Stimulated activated CD4-positive, alpha-beta T cell treated with anti-CD3 and anti-CD28 coated beads, Interleukin-4, amount 100 ng/mL, for 24 hours (primary cell): ENCODE measurements around the gene ABCB9.
"Not testable (repeated sequence)": the region's sequence is repeated elsewhere in the genome, so short reads cannot be mapped to it uniquely, and the experiment has no call there.

Source experiments
- DNase-seq: peaks from one replicate; pipeline ENCODE4 v3.0.0-alpha.2; 2020

The ABCB9 gene

DNA sequence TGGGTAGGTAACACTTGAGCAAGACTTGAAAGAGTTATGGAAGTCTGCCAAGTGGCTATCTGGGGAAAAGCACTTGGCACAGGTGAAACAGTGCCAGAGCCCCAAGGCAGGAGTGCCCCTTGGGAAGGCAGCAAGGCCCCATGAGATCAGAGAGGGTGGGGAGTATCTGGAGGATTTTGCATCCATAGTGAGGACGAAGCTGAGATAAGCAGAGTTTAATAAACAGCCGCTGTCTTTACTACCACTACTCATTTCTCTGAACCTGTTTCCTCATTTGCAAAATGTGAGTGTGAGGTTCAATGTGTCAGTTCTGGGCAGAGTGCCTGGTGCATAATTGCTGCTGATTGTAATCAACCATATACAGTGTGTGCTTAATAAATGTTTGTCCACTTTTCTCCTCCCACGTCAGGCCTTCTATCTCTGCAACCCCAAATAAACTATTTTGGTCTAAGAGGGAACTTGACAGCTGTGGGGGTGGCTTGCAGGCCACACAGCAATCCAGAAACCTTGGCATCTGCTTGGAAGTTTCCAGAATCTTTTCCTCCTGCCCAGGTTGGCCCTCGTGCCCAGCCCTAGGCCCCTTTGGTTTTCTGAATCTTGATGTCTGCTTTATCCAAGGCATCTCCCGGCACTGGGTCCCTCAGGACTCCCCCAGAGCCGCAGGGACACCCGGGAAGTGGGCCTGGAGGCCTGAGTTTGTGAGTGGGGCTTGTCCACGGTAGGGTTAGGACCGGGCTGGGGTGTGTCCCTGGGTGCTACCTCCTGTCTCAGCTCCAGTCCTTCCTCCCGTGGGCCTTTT, 4.5 kb downstream of the ABCB9 start:
- no peak for DNase-seq

DNA sequence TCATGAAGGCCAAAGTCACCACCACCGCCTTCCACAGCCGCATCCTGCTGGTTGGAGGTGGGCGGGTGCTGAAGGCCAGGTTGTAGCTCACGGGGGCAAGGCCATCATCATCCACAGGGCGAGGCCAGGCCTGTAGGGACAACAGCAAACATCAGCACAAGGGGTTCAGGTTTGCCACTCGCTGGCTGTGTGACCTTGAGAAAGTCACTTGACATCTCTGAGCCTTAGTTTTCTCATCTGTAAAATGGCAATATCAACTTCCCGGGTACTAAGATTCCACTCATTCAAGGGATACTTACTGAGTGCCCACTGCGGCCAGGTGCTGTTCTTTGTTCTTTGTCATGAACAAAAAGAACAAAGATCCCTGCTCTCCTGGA, 6.1 kb downstream of the ABCB9 start:
- no peak for DNase-seq

DNA sequence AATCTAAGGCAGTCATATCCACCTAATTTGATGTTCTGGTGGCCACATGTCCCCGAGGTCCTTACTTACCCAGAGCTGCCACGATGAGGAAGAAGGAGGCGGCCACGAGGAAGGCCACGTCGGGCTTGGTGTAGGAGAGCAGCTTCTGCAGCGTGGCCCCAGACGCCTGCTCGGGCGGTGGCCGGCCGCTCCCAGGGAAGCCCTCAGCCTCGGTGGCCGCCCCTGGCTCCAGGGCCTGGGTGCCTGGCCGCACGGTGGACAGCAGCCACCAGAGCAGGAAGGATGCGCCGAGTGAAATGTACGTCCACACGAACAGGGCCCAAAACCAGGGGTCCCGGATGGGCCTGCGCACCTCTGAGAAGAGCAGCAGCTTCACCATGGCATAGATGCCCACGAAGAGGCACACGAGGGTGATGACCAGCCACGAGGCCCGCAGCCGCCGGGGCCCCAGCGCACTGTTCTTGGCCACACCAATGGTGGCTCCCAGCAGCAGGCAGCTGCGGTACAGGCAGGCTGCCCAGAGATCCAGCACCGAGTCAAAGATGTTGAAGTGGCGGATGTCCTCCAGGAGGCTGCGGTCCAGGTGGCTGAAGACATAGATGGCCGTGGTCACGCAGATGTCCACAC, 6.6 kb downstream of the ABCB9 start:
- no peak for DNase-seq

DNA sequence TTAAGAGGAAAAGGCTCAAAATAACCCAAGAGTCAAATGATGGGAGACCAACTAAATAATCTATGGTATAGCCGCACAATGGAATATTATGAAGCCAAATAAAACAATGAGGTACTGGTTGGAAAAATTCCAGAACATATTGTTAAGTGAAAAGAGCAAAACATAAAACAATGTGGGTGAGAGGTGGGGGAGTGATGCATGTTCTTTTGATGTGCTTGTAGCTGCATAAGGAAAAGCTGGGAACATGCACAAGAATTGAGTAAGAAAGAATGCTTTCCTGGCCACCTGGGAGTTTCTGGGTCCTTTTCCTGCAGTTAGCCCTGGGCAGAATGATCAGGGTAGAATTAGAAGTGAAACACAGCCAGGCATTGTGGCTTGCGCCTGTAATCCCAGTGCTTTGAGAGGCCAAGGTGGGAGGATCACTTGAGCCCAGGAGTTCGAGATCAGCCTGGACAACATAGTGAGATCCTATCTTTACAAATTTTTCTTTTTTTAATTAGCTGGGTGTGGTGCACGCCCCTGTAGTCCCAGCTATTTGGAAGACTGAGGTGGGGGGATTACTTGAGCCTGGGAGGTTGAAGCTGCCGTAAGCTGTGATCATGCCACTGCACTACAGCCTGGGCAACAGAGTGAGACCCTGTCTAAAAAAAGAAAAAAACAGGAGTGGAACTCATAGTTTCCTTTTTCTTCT, 7.9 kb downstream of the ABCB9 start:
- DNase-seq = no peak

DNA sequence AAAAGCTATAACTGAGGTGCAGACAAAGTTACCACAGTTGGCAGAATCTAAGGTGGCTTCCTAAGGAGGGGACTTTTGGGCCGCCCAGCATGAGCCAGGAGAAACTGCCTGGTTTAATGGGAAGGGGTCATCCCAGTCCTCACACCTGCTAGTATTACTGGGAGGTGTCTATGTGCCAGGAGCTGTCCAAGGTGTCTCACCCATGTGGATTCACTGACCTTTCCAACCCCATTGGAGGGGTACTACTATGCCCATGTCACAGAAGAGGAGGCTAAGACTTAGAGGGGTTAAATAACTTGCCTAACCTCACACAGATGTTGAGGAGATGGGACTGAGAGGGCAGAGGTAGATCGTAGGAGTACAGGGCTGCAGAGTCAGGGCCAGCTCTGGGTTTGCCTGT, 10.2 kb downstream of the ABCB9 start:
- DNase-seq = no peak

DNA sequence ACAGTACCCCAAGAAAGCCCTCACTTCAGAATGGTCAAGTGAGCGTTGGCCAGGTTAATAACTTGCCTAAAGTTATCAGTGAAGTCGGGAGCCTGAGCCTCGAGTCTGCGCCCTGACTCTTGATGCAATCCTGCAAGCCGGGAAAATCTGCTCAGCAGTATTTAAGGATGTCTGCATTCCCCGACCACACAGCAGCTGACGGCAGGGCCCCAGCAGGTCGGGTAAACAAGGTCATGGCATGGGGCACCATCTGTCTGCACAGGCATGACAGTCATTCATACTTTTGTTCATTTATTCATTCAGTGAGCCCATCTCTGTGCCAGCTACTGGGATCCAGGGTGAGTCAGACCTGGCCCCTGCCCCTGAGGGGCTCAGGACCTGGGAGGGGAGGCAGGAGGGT, 11.1 kb downstream of the ABCB9 start:
- no peak for DNase-seq

DNA sequence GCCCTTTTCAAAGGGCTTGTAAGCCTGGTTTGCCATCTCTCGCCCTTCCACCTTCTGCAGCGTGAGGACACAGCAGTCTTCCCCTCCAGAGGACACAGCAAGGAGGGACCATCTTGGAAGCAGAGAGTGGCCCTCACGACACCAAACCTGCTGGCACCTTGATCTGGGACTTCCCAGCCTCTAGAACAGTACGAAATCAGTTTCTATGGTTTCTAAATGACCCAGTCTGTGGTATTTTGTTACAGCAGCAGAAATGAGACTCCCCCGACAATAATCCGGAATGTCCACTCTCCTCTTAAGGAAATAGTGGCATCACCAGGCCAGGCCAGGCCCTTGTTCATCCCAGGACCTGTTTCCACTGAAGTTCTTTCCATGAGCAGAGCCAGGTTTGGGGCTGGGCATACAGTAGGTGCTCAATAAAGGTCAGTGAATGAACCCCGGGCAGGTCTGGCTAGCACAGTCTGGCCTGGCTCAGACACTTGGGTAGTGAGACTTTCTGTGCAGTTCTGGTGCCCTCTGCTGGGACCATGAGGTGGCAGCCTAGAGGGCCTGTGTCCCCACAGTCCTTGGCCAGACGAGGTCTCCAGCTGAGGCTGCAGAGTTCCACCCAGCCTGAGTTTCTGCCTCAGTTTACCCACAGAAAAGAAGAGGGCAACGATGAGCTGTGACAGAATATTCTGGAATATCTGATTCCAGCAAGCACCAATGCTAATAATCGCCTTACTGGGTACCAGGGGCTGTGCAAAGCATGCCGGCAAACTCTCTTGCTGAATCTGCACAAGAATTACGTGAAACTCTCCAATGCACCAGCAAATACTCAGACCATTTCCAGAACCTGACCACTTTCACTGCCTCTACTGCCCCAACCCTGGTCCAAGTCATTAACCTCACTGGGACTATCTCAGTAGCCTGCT, 14.0 kb downstream of the ABCB9 start:
- DNase-seq = peak; percentile 79

- DNase-seq = no peak
These were observed 14.9 kb downstream of the ABCB9 start for GRCh38 chr12:122951406-122951805.

DNA sequence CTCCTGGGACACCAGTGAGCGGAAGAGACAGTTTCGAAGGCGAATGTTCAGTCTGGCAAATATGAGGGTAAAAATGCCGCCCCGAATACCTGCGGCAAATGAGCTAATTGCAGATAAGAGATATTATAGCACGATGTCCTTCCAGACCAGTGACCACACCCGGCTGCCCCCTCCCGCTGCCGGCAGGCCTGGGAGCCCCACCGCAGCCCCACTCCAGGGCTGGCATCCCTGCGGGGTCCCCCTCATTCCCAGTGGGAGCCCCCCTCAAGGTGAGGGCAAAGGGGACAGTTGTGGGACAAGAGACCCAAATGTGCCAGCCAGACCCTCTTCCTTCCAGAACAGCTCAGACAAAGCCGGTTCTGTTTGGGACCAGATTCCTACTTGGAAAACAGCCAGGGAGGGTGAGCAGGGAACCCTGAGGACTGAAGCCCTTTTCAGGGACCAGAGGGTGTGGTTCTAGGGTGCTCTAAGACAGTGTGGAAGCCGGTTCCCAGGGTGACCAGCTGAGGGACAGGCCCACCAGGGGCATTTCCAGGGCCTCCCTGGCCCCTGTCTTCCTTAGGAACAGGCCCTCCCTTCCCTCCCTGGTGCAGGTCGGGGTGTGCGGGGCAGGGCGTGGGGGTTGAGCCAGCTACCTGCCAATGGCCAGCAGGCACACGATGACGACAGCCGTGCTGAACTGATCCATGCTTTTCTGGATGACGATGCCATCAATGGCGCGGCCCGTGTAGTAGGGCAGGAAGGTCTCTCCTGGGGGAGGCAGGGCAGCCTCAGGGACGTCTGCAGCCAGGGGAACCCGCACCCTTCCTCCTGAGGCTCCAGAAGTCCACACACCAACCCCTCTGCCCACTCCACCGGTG, 16.2 kb downstream of the ABCB9 start:
- no peak for DNase-seq

GRCh38 chr12:122949405-122949804, 16.9 kb downstream of the ABCB9 start:
- DNase-seq = no peak

DNA sequence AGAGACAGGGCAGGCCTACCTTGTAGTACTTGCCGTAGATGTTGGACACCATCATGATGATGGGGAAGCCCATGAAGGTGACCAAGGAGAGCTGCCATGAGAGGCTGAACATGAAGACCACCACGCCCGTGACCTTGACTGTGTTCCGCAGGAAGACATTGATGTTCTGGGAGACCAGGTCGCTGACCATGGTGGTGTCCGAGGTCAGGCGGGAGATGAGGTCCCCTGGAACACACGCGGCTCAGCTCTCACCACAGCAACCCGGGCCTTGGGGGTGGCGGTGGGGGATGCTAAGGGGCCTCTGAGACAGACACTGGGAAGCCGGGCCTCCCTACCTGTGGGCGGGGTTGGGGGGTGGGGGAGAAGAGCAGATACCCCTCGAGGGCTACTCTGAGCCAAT, 17.7 kb downstream of the ABCB9 start:
- DNase-seq = no peak

- no peak for DNase-seq
These were observed 18.9 kb downstream of the ABCB9 start for GRCh38 chr12:122947352-122947792.

DNA sequence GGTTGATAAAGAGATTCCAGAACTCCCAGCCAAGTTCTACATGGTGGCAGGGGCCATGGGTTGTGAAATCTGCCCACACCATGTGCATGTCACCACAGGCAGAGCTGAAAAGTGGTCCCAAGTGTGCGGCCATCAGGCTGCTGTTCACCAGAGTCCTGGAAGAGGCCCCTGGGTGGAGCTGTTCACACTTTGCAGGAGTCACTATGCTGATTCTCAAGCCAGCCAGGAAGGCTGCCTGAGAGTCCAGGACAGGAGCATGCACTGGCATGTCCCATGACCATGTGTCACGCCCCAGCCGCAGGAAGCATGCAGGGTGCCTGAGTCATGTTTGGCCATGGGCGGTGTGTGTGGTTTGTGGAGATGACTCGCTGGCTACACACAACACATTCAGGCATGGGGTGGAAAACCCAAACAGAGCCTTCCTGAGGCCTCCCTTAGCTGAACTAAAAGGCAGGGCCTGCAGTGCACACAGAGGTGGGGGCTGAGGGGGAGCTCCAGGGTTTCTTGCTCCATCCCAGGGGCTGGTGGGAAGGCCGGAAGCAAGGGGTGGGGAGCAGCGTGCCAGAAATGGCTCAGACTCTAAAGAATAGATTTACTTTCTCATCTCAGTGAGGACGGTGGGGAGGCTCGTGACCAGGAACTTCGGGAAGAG, 19.4 kb downstream of the ABCB9 start:
- peak; percentile 91 for DNase-seq

- no peak for DNase-seq
These were observed 21.4 kb downstream of the ABCB9 start for GRCh38 chr12:122944605-122945592.

DNA sequence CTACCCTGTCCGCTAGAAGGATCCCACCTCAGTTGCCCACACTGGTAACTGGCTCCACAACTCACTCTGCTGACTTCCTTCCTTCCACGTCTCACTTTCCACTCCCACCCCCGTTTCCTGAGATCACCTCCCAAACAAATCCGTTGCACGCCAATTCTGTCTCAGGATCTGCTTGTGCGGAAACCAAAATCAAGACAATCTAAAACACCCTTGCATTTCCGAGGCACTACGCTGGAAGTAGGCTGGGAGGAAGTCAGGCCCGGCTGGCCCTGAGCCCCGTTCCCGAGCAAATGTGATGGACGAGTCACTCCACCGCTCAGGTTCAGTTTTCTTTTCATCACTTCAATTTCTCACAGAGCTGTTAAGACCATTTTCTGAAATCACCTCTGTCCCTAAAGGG, 23.1 kb downstream of the ABCB9 start:
- no peak for DNase-seq

- no peak for DNase-seq
These were observed 23.6 kb downstream of the ABCB9 start for GRCh38 chr12:122942637-122943036.

DNA sequence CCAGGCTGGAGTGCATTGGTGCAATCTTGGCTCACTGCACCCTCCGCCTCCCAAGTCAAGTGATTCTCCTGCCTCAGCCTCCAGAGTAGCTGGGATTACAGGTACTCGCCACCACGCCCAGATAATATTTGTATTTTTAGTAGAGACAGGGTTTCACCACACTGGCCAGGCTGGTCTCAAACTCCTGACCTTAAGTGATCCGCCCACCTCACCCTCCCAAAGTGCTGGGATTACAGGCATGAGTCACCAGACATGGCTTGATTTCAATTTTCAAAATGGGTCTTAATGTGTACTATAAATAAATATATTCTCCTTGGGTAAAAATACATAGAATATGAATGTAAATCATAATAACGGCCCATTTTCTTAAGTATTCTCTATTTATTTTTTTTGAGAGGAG, 24.9 kb downstream of the ABCB9 start:
- not testable (repeated sequence) for DNase-seq

GRCh38 chr12:122939125-122939524, 27.1 kb downstream of the ABCB9 start:
- DNase-seq = no peak

- DNase-seq = no peak
These were observed 28.6 kb downstream of the ABCB9 start for GRCh38 chr12:122937622-122938091.

GRCh38 chr12:122935318-122935717, 30.9 kb downstream of the ABCB9 start:
- no peak for DNase-seq
